Stimulated activated CD4-positive, alpha-beta T cell treated with anti-CD3 and anti-CD28 coated beads, Interleukin-2, amount 100 ng/mL, for 24 hours (primary cell): ENCODE results near the gene KRT71.

Experiments used
- DNase-seq, 2 donors: peaks; one replicate each; pipeline ENCODE4 v3.0.0-alpha.2; 2020

The KRT71 gene

DNA sequence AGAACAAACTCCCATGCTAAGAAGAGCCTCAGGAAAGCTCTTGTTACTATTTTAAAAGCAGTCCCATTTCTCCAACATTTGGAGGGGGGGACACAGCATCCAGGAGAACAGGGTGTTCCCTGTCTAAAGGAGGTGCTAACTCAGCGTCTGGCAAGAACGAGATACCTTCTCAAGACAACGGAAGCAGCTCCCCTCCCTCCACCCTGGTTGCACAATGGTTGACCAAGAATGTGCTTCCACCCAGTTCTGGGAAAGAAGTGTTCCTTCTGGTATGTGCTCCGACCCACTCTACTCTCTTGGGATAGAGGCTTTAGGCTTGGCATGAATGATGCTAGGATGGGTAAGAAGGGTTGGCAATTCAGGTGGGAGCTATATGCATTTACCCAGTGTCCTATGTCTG is 58.4 kb downstream of the KRT71 start:
- DNase-seq: no peak

DNA sequence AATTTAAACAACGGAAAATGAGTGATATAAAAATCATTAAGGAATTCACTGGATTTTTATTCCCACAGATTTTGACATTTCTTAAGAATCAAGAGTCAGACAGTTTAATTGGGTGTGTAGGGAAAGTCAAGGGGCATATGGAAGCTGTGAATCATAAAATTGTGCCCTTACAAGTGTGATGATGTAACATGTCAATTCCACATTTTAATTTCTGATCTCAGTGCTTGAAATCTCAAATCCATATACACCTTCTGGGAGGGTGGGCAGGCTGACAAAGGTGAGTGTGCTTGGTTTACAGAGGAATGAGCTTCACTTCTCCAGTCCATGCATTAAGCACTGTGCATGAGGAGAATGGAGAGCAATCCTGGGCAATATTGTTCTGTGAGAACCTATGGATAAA is 58.8 kb downstream of the KRT71 start:
- no peak for DNase-seq
